Neural progenitor cell (in vitro differentiated cells): ENCODE results near the gene RGS1. TPM values are rescaled to one million over a fixed set of nuclear protein-coding genes. Genes with fewer than 3 reads are reported as not detected.

Experiments
- DNase-seq: peaks from one replicate; pipeline ENCODE4 v3.0.0-alpha.2; 2016; ENCODE audit warnings: low spot score
- H2AFZ ChIP-seq: fragments of 200-600 bp; sonication (generic); replicated peaks from 2 replicates; pipeline ENCODE4 v1.6.1; 2016; ENCODE audit warnings: antibody characterized with exemption
- H3F3A ChIP-seq: fragments of 200-600 bp; sonication (generic); 2 replicates; pipeline ENCODE4 v1.6.1; 2016; ENCODE audit warnings: antibody characterized with exemption, low read depth
- H3K27ac ChIP-seq: fragments of 200-600 bp; sonication (generic); 2 replicates; pipeline ENCODE4 v1.5.1; 2016; ENCODE audit warnings: mild to moderate bottlenecking
- H3K27me3 ChIP-seq: fragments of 200-600 bp; sonication (generic); 2 replicates; pipeline ENCODE4 v1.6.1; 2016; ENCODE audit warnings: mild to moderate bottlenecking, moderate library complexity
- H3K36me3 ChIP-seq: fragments of 200-600 bp; sonication (generic); 2 replicates; pipeline ENCODE4 v1.5.1; 2016
- H3K4me1 ChIP-seq: fragments of 200-600 bp; sonication (generic); 2 replicates; pipeline ENCODE4 v1.6.1; 2016; ENCODE audit warnings: mixed run types
- H3K4me2 ChIP-seq: fragments of 200-600 bp; sonication (generic); 2 replicates; pipeline ENCODE4 v1.6.1; 2016
- H3K4me3 ChIP-seq: fragments of 200-600 bp; sonication (generic); 2 replicates; pipeline ENCODE4 v1.5.1; 2016
- H3K79me2 ChIP-seq: fragments of 200-600 bp; sonication (generic); 2 replicates; pipeline ENCODE4 v1.6.1; 2016; ENCODE audit warnings: low read depth
- H3K9ac ChIP-seq: fragments of 200-600 bp; sonication (generic); 2 replicates; pipeline ENCODE4 v1.6.1; 2016
- H3K9me3 ChIP-seq: fragments of 200-600 bp; sonication (generic); 2 replicates; pipeline ENCODE4 v1.5.1; 2016; ENCODE audit warnings: low read depth
- H4K20me1 ChIP-seq: fragments of 200-600 bp; sonication (generic); 2 replicates; pipeline ENCODE4 v1.6.1; 2016; ENCODE audit warnings: low read depth
- H3K27ac Mint-ChIP-seq: 3 replicates; pipeline ENCODE4 v1.8.0; 2021; ENCODE audit warnings: mixed read lengths
- H3K27me3 Mint-ChIP-seq: 2 replicates; pipeline ENCODE4 v1.8.0; 2022; ENCODE audit warnings: low read depth, mild to moderate bottlenecking, inconsistent platforms, moderate library complexity, mixed read lengths; ENCODE audit not compliant: insufficient read depth
- H3K36me3 Mint-ChIP-seq: 3 replicates; pipeline ENCODE4 v1.8.0; 2021; ENCODE audit warnings: mixed read lengths
- H3K4me1 Mint-ChIP-seq: 3 replicates; pipeline ENCODE4 v1.8.0; 2021; ENCODE audit warnings: mixed read lengths
- H3K4me3 Mint-ChIP-seq: 3 replicates; pipeline ENCODE4 v1.8.0; 2021; ENCODE audit warnings: mild to moderate bottlenecking, moderate library complexity, mixed read lengths
- H3K9me3 Mint-ChIP-seq: 3 replicates; pipeline ENCODE4 v1.8.0; 2020; ENCODE audit warnings: mixed read lengths
- EZH2 ChIP-seq: fragments of 200-600 bp; sonication (generic); IDR thresholded peaks from 2 replicates; pipeline ENCODE4 v1.6.1; 2017; ENCODE audit warnings: antibody characterized with exemption, mild to moderate bottlenecking, moderate library complexity
- EZH2phosphoT487 ChIP-seq: fragments of 200-600 bp; sonication (generic); IDR thresholded peaks from 2 replicates; pipeline ENCODE4 v1.6.1; 2017; ENCODE audit warnings: antibody characterized with exemption
- total RNA-seq: library from RNA; depleted of rRNA; stranded (reverse); fragments of >200 nt; gene quantifications from 2 replicates; pipeline ENCODE4 v1.2.3, GENCODE V29; 2015; ENCODE audit warnings: low replicate concordance
- TF ChIP-seq, protein P1 (sequence below): fragments of 200-600 bp; sonication (generic); IDR thresholded peaks from 2 replicates; pipeline ENCODE4 v1.5.1; 2017; ENCODE audit warnings: antibody characterized with exemption, mild to moderate bottlenecking

RGS1 gene
- total RNA-seq, 1 donor from 2014 or later = not detected

DNA sequence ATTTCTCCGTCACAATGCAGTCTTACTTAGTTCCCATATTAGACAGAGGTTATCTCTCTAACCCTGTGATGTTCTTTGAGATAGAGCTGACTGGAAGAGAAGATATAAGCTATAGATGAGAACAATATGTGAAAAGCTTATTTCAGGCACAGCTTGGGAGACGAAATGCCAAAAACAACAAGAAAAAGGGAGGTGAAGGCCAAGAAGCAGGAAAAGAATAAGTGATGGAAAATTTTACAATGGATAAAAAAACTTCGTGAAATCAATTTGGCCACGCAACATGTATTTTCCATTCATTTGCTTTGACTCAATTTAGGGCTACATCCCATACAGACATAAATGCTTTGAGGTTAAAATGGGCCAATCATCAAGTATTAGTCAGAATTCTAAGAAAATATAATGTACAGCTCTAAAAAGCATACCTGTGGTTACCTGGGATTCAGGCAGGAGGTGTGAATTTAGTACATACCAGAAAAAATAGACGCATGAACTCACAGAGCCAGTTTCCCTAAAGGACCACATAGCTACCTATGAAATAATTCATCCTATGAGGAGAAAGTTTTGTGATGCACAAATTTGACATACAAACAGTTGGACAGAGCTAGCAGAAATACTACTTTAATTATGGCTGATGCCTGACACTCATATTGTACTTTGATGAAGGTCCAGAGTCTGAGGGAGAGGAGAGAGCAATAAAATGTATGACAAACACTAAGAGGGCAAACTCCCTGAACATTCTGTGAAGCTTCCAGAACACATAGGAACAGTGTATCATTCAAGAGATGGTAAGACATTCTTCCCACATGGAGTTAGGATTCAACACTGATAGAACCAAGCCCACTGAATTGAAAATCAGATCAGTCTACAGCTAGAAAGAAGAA lies 12.1 kb downstream of the RGS1 start:
- no peaks in the 10 kb centered on the region for H3K79me2 ChIP-seq
- H3K4me2 ChIP-seq = no peak overlapping the region
- no peak overlapping the region for H3K27ac Mint-ChIP-seq
- H3K36me3 Mint-ChIP-seq = no peaks in the 10 kb centered on the region
- H3K4me3 ChIP-seq = no peak overlapping the region
- no peaks in the 10 kb centered on the region for H3K4me1 Mint-ChIP-seq
- H3K4me3 Mint-ChIP-seq = no peak overlapping the region
- no peaks in the 10 kb centered on the region for H3K9me3 ChIP-seq
- H3K27me3 Mint-ChIP-seq = no peaks in the 10 kb centered on the region
- no peaks in the 10 kb centered on the region for H3K9me3 Mint-ChIP-seq
- DNase-seq = no peak
- no peaks in the 10 kb centered on the region for H3K4me1 ChIP-seq
- no peaks in the 10 kb centered on the region for H3F3A ChIP-seq
- H3K27ac ChIP-seq = no peak overlapping the region
- no peaks in the 10 kb centered on the region for H3K27me3 ChIP-seq
- TF ChIP-seq, protein P1, sequence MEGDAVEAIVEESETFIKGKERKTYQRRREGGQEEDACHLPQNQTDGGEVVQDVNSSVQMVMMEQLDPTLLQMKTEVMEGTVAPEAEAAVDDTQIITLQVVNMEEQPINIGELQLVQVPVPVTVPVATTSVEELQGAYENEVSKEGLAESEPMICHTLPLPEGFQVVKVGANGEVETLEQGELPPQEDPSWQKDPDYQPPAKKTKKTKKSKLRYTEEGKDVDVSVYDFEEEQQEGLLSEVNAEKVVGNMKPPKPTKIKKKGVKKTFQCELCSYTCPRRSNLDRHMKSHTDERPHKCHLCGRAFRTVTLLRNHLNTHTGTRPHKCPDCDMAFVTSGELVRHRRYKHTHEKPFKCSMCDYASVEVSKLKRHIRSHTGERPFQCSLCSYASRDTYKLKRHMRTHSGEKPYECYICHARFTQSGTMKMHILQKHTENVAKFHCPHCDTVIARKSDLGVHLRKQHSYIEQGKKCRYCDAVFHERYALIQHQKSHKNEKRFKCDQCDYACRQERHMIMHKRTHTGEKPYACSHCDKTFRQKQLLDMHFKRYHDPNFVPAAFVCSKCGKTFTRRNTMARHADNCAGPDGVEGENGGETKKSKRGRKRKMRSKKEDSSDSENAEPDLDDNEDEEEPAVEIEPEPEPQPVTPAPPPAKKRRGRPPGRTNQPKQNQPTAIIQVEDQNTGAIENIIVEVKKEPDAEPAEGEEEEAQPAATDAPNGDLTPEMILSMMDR = no peak
- TF ChIP-seq EZH2 = no peak
- TF ChIP-seq EZH2phosphoT487 = no peak
- H4K20me1 ChIP-seq = no peaks in the 10 kb centered on the region
- no peaks in the 10 kb centered on the region for H3K36me3 ChIP-seq
- no peak overlapping the region for H2AFZ ChIP-seq
- no peak overlapping the region for H3K9ac ChIP-seq

DNA sequence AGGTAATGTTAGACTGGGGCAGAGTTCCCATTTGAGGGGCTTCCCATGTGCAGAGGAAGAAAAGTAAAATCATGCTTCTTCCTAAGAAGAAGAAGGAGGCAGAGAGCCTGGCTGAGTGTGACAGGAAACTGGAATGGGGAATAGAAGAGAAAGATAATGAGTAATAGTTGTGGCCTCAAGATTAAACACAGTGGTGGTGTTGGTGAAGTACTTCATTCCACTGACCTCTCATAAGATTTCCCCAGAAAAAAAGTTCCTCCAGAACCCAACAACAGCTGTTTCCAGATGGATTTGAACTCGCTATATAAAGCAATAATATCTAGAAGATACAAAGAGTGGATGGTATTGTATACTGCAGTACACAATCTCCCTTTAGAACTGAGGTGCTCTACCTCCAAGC lies 13.0 kb downstream of the RGS1 start:
- no peak for TF ChIP-seq EZH2phosphoT487
- TF ChIP-seq, protein P1 = no peak
- TF ChIP-seq EZH2 = no peak
- no peak overlapping the region for H3K4me2 ChIP-seq
- no peak for DNase-seq

DNA sequence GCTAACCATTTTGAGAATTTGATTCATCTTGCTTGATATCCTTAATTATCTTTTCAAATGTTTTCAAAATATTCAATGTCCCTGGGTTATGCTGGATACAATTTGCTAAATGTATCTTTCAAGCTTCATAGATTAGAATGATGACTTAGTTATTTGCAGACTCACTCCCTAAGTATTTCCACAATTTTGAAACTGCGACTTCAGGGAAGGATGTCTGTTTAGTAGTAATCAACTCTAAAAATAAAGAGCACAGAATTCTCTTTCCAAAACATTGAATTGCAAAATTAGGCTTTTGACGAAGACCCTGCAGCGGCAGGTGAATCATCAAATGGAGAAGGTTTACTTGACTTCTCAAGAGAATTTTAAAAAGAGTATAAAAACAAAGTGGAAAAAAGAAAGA lies 14.2 kb downstream of the RGS1 start:
- no peak overlapping the region for H3K4me2 ChIP-seq
- H3K36me3 Mint-ChIP-seq = no peaks in the 10 kb centered on the region
- H2AFZ ChIP-seq = no peak overlapping the region
- H4K20me1 ChIP-seq = no peaks in the 10 kb centered on the region
- H3K27ac Mint-ChIP-seq = no peak overlapping the region
- H3K36me3 ChIP-seq = no peaks in the 10 kb centered on the region
- no peaks in the 10 kb centered on the region for H3K4me1 Mint-ChIP-seq
- H3K4me1 ChIP-seq = no peaks in the 10 kb centered on the region
- H3K4me3 Mint-ChIP-seq = no peak overlapping the region
- no peaks in the 10 kb centered on the region for H3K9me3 ChIP-seq
- H3K27ac ChIP-seq = no peak overlapping the region
- H3K79me2 ChIP-seq = no peaks in the 10 kb centered on the region
- no peaks in the 10 kb centered on the region for H3K27me3 Mint-ChIP-seq
- no peak overlapping the region for H3K9ac ChIP-seq
- no peak for DNase-seq
- H3K4me3 ChIP-seq = no peak overlapping the region
- no peaks in the 10 kb centered on the region for H3K27me3 ChIP-seq
- no peak for TF ChIP-seq EZH2
- TF ChIP-seq EZH2phosphoT487 = no peak
- TF ChIP-seq, protein P1 = no peak
- H3K9me3 Mint-ChIP-seq = no peaks in the 10 kb centered on the region
- H3F3A ChIP-seq = no peaks in the 10 kb centered on the region

More for the DNA sequence above, 13.0 kb downstream of the RGS1 start:
- Mint-ChIP-seq H3K9me3 (no peaks in the 10 kb centered on the region), H3K36me3 (no peaks in the 10 kb centered on the region), H3K27ac (no peak overlapping the region), H3K4me1 (no peaks in the 10 kb centered on the region), H3K4me3 (no peak overlapping the region), H3K27me3 (no peaks in the 10 kb centered on the region)
- H3F3A ChIP-seq = no peaks in the 10 kb centered on the region
- H3K9ac ChIP-seq = no peak overlapping the region
- no peaks in the 10 kb centered on the region for H3K27me3 ChIP-seq
- no peaks in the 10 kb centered on the region for H3K9me3 ChIP-seq
- H3K36me3 ChIP-seq = no peaks in the 10 kb centered on the region
- no peak overlapping the region for H2AFZ ChIP-seq
- H4K20me1 ChIP-seq = no peaks in the 10 kb centered on the region
- no peak overlapping the region for H3K27ac ChIP-seq
- H3K4me3 ChIP-seq = no peak overlapping the region
- no peaks in the 10 kb centered on the region for H3K79me2 ChIP-seq
- H3K4me1 ChIP-seq = no peaks in the 10 kb centered on the region
